ENCODE measurements around the gene LYAR.

DNA sequence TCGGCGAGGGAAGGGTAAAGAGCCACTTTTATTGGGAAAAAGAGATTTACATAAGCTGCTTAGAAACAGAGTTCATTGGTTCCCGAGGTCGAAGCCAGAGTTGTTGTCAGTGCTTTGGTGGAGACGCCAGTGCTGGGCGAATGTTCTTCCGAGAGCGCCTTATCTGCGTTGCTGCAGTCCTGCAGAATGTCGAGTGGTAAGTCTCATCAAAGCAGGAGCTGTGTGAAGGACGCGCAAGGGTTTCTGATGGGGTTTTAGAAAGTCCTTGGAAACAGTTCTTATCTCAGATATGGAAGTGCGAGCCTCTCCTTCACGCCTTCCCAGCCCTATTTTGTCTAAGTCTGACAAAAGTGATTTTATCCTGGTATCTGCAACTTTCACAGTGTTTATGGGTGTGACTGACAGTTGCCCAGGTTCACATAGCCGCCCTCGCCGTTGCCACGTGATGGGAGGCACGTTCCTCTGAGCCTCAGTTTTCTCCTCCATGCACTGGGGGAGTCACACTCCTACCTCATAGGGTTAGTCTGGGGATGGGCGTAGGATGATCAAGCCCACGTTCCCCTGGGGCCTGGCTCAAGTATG lies 49.6 kb upstream of the LYAR start:
- TF ChIP-seq, protein P1, sequence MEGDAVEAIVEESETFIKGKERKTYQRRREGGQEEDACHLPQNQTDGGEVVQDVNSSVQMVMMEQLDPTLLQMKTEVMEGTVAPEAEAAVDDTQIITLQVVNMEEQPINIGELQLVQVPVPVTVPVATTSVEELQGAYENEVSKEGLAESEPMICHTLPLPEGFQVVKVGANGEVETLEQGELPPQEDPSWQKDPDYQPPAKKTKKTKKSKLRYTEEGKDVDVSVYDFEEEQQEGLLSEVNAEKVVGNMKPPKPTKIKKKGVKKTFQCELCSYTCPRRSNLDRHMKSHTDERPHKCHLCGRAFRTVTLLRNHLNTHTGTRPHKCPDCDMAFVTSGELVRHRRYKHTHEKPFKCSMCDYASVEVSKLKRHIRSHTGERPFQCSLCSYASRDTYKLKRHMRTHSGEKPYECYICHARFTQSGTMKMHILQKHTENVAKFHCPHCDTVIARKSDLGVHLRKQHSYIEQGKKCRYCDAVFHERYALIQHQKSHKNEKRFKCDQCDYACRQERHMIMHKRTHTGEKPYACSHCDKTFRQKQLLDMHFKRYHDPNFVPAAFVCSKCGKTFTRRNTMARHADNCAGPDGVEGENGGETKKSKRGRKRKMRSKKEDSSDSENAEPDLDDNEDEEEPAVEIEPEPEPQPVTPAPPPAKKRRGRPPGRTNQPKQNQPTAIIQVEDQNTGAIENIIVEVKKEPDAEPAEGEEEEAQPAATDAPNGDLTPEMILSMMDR (conservative IDR thresholded peaks at IDR 0.05) = no peak
- TF ChIP-seq EZH2 (IDR thresholded peaks at IDR 0.05; ENCODE audit: low read depth) = no peak
